GM19397 (cell line): ENCODE results near the gene FAAH.

Experiments used
- ATAC-seq: cut with Tn5 transposase; IDR thresholded peaks from one replicate; pipeline ENCODE4 v1.9.1; 2021; ENCODE audit warnings: mild to moderate bottlenecking, moderate library complexity; ENCODE audit not compliant: unreplicated experiment

The FAAH gene

GRCh38 chr1:46400421-46400820 is 6.3 kb downstream of the FAAH start:
- no peak for ATAC-seq

GRCh38 chr1:46401154-46401913 is 7.2 kb downstream of the FAAH start:
- no peak for ATAC-seq

GRCh38 chr1:46401964-46402626 is 8.0 kb downstream of the FAAH start:
- ATAC-seq: no peak

GRCh38 chr1:46403916-46404315 is 9.8 kb downstream of the FAAH start:
- ATAC-seq: no peak

- ATAC-seq: no peak
Measured at GRCh38 chr1:46404482-46405196, 10.5 kb downstream of the FAAH start.

- no peak for ATAC-seq
Measured at GRCh38 chr1:46405197-46405555, 11.1 kb downstream of the FAAH start.

- no peak for ATAC-seq
Measured at GRCh38 chr1:46405724-46406123, 11.6 kb downstream of the FAAH start.

- no peak for ATAC-seq
Measured at GRCh38 chr1:46406881-46407608, 12.9 kb downstream of the FAAH start.

GRCh38 chr1:46407636-46408035 is 13.5 kb downstream of the FAAH start:
- ATAC-seq: no peak

- ATAC-seq: no peak
Measured at GRCh38 chr1:46408356-46409062, 14.4 kb downstream of the FAAH start.

- ATAC-seq: no peak
Measured at GRCh38 chr1:46409063-46409372, 14.9 kb downstream of the FAAH start.

- no peak for ATAC-seq
Measured at GRCh38 chr1:46410156-46411009, 16.3 kb downstream of the FAAH start.

GRCh38 chr1:46411010-46411405 is 16.9 kb downstream of the FAAH start:
- no peak for ATAC-seq

- ATAC-seq: no peak
Measured at GRCh38 chr1:46411601-46412341, 17.7 kb downstream of the FAAH start.

- ATAC-seq: no peak
Measured at GRCh38 chr1:46412893-46413595, 18.9 kb downstream of the FAAH start.

GRCh38 chr1:46413596-46413985 is 19.5 kb downstream of the FAAH start:
- no peak for ATAC-seq

- ATAC-seq: no peak
Measured at GRCh38 chr1:46415514-46415913, 21.4 kb downstream of the FAAH start.

- ATAC-seq: no peak
Measured at GRCh38 chr1:46418976-46419375, 24.9 kb downstream of the FAAH start.

- no peak for ATAC-seq
Measured at GRCh38 chr1:46420533-46420915, 26.4 kb downstream of the FAAH start.
